HepG2 (cell line): ENCODE results near the gene HAGH. TPM values are rescaled to one million over a fixed set of nuclear protein-coding genes. Genes with fewer than 3 reads are reported as not detected.

Source experiments
- CHCHD3 ChIP-seq: sonication (generic); formaldehyde crosslinking; IDR thresholded peaks from 2 replicates; pipeline ENCODE4 v1.8.0; 2022; ENCODE audit warnings: mild to moderate bottlenecking, missing genetic modification reagents, moderate library complexity
- HES4 ChIP-seq: sonication (generic); formaldehyde crosslinking; IDR thresholded peaks from 2 replicates; pipeline ENCODE4 v1.9.0; 2021; ENCODE audit warnings: mild to moderate bottlenecking, missing genetic modification reagents, borderline replicate concordance
- PHF8 ChIP-seq: sonication (generic); formaldehyde crosslinking; IDR thresholded peaks from 2 replicates; pipeline ENCODE4 v1.5.0; 2020; ENCODE audit warnings: missing genetic modification reagents
- POLR2G ChIP-seq: fragments of 200-400 bp; formaldehyde crosslinking; IDR thresholded peaks from 2 replicates; pipeline ENCODE4 v1.6.1; 2018; ENCODE audit warnings: mild to moderate bottlenecking, low read depth, low read length, moderate library complexity
- ZBTB42 ChIP-seq: sonication (generic); formaldehyde crosslinking; IDR thresholded peaks from 2 replicates; pipeline ENCODE4 v1.5.0; 2020; ENCODE audit warnings: mild to moderate bottlenecking, missing genetic modification reagents
- ZNF12 ChIP-seq: sonication (generic); formaldehyde crosslinking; IDR thresholded peaks from 2 replicates; pipeline ENCODE4 v1.5.0; 2020; ENCODE audit warnings: missing genetic modification reagents
- ZSCAN22 ChIP-seq: sonication (generic); formaldehyde crosslinking; IDR thresholded peaks from 2 replicates; pipeline ENCODE4 v1.4.0; 2020; ENCODE audit warnings: mild to moderate bottlenecking, missing genetic modification reagents
- polyA plus RNA-seq, 8 experiments: library from polyadenylated mRNA; depleted of rRNA in 3 of 8; stranded (reverse) in 7 of 8; unstranded in 1 of 8; fragments of >200 nt; fragmentation: Illumina TruSeq in 4 of 8; extraction: Trizol in 4 of 8; gene quantifications; 2 replicates each; pipeline versions ENCODE4 v1.2.1 to v1.2.3, GENCODE V29; 2011 to 2016; ENCODE audit warnings: low read depth in 4 of 8, missing spikeins in 1 of 8, mixed read lengths in 1 of 8; ENCODE audit not compliant: insufficient read depth in 1 of 8
- total RNA-seq, 5 experiments: library from RNA; depleted of rRNA; stranded (reverse); fragments of >200 nt; fragmentation: Illumina TruSeq; extraction: Trizol; gene quantifications; 2 replicates each; pipeline ENCODE4 v1.2.3, GENCODE V29; 2016; ENCODE audit warnings: low read depth in 1 of 5
- TF ChIP-seq, protein P1 (sequence below): sonication (generic); formaldehyde crosslinking; IDR thresholded peaks from 2 replicates; pipeline ENCODE4 v1.5.1; 2020; ENCODE audit warnings: mild to moderate bottlenecking, missing genetic modification reagents, moderate library complexity

The HAGH gene
- total and polyA plus RNA-seq, 2 of the 13 experiments (the other 11 are each of a cell fraction or from before 2014, with no cell fraction given) = 70.4 to 95.4 TPM

- TF ChIP-seq HES4 (CRISPR knock-in tag) (0 out of 2 replicates have a peak, but pooled peaks have one; percentile 12), ZNF12 (CRISPR knock-in tag) (no peak), CHCHD3 (CRISPR knock-in tag) (no peak), ZSCAN22 (CRISPR knock-in tag) (no peak), PHF8 (CRISPR knock-in tag) (0 out of 2 replicates have a peak, but pooled peaks have one; percentile 13), POLR2G (peak; percentile 41; the same call in 1 of the 2 replicates), ZBTB42 (CRISPR knock-in tag) (no peak)
- TF ChIP-seq, protein P1, sequence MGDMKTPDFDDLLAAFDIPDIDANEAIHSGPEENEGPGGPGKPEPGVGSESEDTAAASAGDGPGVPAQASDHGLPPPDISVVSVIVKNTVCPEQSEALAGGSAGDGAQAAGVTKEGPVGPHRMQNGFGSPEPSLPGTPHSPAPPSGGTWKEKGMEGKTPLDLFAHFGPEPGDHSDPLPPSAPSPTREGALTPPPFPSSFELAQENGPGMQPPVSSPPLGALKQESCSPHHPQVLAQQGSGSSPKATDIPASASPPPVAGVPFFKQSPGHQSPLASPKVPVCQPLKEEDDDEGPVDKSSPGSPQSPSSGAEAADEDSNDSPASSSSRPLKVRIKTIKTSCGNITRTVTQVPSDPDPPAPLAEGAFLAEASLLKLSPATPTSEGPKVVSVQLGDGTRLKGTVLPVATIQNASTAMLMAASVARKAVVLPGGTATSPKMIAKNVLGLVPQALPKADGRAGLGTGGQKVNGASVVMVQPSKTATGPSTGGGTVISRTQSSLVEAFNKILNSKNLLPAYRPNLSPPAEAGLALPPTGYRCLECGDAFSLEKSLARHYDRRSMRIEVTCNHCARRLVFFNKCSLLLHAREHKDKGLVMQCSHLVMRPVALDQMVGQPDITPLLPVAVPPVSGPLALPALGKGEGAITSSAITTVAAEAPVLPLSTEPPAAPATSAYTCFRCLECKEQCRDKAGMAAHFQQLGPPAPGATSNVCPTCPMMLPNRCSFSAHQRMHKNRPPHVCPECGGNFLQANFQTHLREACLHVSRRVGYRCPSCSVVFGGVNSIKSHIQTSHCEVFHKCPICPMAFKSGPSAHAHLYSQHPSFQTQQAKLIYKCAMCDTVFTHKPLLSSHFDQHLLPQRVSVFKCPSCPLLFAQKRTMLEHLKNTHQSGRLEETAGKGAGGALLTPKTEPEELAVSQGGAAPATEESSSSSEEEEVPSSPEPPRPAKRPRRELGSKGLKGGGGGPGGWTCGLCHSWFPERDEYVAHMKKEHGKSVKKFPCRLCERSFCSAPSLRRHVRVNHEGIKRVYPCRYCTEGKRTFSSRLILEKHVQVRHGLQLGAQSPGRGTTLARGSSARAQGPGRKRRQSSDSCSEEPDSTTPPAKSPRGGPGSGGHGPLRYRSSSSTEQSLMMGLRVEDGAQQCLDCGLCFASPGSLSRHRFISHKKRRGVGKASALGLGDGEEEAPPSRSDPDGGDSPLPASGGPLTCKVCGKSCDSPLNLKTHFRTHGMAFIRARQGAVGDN (CRISPR knock-in tag) = no peak
These were observed 55.3 kb downstream of the HAGH start, which contains the start of gene NME3 (continued) for GRCh38 chr16:1771188-1771863.
